Activated CD8-positive, alpha-beta memory T cell treated with anti-CD3 and anti-CD28 coated beads, Interleukin-2, amount 50 U/mL, for 48 hours (primary cell): ENCODE data around the gene GPR32.
A peak's percentile ranks its signal among the peaks of the same experiment; 100 is the strongest.

Experiments
- DNase-seq: peaks from one replicate; pipeline ENCODE4 v3.0.0-alpha.2; 2020

Gene GPR32

DNA sequence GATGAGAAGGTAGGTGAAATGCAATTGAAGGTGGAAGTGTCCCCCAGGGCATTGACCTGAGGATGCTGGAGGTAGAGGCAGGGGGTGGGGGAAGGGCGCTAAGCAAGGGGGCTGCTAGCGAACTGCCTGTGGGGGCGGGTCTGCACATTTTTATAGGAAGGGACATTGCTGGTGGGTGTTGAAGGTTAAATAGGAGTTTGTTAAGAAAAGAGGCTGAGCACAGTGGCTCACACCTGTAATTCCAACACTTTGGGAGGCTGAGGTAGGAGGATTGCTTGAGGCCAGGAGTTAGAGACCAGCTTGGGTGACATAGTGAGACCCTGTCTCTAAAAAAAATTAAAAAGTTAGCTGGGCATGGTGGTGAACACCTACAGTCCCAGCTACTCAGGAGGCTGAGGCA lies 14.4 kb downstream of the GPR32 start:
- no peak for DNase-seq

DNA sequence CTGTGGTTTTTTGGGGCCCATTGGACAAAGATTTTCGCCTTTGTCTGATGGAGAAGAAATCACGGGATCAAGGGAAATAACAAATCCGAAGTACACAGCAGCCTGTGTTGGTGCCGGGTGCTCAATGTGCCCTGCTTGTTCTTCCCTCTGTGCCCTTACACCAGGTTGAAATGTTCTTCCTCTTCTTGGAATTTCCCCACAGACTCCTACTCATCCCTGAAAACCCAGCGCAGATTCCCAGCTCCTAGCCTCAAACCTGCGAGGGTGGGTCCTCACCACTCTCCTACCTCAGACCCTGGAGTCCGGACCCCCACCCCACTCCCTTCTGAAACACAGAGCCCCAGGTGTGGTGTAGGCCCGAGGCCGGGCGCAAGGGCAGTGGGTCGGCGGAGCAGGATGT lies 15.1 kb downstream of the GPR32 start:
- no peak for DNase-seq

GRCh38 chr19:50790396-50790795 lies 20.1 kb downstream of the GPR32 start, which contains the start of gene ACP4:
Gene ACP4, plus strand, starts transcription at chr19:50790415. Its CDS starts 0 bp downstream, at chr19:50790415.
- DNase-seq, result no peak

DNA sequence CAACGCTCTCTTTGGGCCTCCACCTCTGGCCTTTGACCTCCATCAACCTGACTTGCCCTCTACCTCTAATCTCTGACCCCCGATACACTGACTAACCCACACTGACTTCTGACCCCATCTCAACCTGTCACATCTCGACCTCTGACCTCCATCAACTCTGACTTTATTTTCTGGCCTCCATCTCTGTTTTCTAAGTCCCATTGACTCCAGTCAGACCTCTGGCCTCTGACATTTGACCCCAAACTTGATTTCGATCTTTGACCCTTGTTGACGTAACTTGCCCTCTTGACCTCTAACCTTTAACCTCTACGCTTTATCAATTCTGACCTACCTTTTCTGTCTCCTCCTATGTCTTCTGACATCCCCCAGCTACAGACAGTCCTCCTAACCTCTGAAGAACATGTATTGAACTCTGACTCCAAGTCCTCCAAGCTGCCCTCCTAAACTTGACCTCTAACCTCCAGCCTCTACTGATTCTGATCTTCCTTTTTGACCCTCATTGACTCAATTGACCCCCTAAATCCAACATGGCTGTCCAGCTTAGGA lies 20.7 kb downstream of the GPR32 start:
- no peak for DNase-seq

DNA sequence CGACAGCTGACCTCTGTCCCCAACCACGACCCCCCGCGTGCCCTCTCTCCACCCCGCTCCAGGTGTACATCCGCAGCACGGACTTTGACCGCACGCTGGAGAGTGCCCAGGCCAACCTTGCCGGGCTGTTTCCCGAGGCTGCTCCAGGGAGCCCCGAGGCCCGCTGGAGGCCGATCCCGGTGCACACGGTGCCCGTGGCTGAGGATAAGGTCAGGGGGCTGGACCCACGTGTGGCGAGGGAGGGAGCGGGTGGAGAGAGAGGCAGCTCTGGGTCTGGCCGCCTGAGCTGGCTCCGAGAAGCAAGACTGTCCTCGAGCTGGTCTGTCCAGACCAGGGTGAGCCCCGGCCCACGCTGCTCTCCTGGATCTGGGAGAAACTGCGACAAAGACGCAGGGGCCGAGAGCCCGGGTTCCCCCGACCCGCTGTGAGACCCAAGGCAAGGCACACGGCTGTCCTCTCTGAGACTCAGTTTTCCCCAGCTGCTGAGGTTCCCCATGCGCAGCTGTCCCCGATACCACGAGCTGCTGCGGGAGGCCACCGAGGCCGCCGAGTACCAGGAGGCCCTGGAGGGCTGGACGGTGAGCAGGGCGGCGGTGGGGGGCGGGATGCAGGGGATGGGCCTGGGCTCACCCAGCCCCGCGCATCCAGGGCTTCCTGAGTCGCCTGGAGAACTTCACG lies 21.5 kb downstream of the GPR32 start:
- DNase-seq, result no peak

DNA sequence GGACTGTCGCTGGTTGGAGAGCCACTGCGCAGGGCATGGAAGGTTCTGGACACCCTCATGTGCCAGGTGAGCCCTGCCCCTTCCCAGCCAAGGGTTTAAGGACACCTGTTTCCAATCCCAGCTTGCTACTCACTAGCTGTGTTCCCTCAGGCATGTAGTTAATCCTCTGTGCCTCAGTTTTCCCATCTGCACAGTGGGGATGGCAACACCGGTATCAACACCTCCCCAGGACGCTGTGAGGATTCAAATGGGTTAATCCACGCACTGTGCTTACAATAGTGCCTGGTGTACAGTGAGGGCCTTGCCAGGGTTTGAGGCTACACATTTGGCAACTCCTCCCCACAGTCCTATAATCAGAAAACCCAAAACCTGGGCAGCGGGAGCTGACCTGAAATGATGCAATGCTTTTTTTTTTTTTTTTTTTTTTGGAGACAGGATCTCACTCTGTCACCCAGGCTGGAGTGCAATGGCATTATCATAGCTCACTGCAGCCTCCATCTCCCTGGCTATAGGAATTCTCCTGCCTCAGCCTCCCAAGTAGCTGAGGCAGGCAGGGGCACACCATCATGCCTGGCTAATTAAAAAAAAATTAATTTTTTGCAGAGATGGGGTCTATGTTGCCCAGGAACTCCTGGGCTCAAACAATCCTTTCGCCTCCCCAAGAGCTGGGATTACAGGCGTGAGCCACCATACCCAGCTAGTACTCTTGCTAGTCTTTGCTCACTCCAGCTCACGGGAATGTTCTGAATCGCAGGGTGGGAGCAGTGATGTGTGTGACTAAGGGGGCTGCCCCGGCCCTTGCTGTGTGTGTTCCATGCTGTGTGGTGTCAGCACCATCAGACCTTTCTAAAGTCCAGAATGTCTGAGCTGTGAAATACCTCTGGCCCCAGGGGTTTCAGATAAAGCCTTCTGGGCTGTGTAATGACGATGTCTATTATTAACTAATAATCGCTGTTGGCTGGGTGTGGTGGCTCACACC lies 22.3 kb downstream of the GPR32 start:
- no peak for DNase-seq

DNA sequence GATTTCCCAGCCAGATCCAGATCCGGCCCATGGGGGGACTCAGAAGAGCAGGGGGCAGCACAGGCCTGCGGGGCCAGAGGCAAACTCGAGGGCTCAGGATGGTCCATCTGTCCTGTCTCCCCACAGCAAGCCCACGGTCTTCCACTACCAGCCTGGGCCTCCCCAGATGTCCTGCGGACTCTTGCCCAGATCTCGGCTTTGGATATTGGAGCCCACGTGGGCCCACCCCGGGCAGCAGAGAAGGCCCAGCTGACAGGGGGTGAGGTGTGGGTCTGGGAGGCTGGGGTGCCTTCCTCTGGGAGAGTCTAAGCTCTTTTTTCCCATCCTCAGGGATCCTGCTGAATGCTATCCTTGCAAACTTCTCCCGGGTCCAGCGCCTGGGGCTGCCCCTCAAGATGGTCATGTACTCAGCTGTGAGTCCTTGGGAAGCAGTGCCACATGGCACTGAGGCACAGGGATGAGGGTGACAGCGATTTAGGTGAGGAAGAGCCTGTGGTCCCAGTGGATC lies 23.3 kb downstream of the GPR32 start:
- DNase-seq, result peak; percentile 73

DNA sequence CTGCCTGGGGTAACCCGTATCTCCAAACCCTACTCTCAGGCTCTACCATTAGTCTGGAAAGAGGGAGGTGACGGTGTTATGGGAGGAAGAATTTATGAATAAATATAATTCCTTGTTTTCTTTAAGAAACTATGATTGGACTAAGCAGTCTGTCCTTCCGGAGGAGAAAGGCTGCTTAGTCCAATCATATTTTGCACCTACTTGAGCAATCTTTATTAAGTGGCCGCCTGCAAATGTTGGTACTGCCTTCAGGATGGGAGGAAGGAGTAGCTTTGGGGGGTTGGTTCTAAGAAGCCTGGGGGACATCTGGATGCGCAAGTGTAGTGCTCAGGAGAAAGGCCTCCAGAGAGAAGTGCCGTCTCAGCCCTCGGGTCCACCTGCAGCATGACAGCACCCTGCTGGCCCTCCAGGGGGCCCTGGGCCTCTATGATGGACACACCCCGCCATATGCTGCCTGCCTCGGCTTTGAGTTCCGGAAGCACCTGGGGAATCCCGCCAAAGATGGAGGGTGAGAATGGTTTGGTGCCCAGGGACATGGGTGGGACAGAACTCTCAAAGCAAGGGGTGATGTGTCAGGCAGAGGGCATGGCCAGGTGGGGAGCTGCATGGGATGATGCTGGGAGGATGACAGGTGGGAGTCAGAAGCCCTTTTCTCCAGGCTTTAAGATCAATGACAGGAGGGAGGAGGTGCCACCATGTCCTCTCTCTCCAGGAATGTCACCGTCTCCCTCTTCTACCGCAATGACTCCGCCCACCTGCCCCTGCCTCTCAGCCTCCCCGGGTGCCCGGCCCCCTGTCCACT lies 24.0 kb downstream of the GPR32 start:
- peak; percentile 84 for DNase-seq

- DNase-seq, result peak; percentile 85
These were observed 24.8 kb downstream of the GPR32 start for GRCh38 chr19:50794876-50795663.

DNA sequence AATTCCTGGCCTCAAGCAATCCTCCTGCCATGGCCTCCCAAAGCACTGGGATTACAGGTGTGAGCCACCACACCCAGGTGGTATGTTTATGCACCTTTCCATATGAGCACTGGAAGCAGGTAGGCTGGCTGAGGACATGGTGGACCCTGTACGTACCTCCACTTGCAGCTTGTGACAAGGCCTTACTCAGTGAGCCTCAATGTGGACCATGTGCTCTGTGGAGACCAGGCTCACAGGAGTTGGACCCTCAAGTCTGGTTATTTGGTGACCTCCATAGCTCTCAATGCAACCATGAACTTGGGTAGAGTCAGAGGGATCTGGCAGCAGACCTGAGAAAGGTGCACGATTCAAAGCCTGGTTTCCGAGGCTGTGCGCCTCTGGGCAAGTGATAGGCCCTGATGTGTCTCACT lies 25.4 kb downstream of the GPR32 start:
- peak; percentile 69 for DNase-seq

GRCh38 chr19:50796128-50796633 lies 25.9 kb downstream of the GPR32 start:
- DNase-seq, result peak; percentile 74

DNA sequence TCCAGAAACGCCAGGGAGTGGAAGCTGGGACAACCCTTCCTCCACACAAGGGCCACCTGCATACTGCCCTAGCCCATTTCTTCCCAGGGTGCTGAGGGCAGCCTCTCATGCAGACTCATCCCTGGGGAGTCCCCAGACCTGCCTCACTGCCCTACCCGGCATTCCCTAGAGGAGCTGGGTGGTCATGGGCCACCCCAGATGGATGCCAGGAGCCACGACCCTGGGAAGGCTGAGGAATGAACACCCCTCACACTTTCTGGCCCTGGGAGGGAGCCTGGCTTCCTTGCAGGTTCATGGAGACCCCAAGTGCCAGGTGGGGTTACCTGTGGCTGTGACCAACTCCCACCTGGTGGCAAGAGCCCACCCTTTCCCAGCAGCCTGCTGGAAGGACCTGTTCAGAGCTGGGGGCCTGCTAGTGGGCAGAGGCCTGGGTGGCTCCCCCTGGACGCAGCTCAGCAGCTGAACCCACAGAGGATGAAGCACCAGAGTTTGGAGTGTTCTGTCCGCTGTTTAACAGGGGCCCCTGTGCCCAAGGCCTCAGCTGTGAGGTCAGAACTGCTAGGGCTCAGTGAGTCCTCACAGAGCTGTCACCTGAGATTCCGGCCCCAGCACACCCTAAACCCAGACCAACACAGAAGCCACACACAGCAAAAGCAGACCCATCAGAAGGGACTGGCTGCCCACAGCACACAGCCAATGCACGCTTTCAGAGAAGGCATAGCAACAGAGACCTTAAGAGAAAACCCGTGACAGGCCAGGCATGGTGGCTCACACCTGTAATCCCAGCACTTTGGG lies 26.6 kb downstream of the GPR32 start:
- DNase-seq, result peak; percentile 68

GRCh38 chr19:50797429-50797780 lies 27.1 kb downstream of the GPR32 start:
- DNase-seq, result no peak

GRCh38 chr19:50797781-50798658 lies 27.8 kb downstream of the GPR32 start:
- peak; percentile 61 for DNase-seq

DNA sequence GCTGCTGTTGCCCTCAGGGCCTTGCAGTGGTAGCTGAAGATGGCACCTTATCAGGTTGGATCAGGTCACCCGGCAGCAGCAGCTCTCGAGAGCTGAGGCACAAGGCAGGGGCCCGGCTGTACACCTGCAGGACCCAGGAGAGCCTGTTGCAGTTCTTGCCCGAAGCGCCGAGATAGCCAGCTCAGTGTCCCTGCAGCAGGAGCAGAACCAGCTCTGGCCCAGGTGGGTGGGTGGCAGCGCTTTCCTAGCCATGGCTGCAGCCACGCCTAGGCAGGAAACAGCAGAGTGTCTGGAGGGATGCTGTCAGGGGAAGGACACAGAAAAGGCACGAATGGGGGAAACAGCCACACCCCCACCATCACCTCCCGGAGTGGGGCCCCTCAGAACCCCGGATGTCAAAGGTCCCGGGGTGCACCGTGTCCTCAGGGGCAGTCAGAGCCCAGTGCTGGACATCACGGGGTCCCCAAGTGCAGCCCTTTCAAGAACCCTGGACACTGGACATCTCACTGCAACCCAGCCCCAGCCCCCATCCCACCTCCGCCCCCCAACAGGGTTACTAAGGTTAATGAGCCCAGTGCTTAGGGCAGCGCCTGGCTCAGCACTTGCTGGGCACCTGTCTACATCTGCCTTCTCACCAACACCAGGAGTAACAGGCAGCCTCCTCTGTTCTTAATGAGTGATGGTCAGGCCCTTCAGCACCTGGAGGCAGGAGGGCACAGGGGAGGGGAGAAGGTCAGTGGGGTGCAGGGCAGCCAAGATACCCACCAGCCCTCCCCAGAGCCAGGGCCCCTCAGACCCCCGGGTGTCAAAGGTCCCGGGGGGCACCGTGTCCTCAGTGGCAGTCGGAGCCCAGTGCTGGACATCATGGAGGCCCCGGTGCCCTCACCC lies 28.6 kb downstream of the GPR32 start:
- DNase-seq, result peak; percentile 59

- peak; percentile 64 for DNase-seq
These were observed 29.2 kb downstream of the GPR32 start for GRCh38 chr19:50799547-50799851.

GRCh38 chr19:50801107-50801506 lies 30.8 kb downstream of the GPR32 start:
- peak; percentile 61 for DNase-seq

GRCh38 chr19:50803633-50804419 lies 33.6 kb downstream of the GPR32 start:
- DNase-seq, result peak; percentile 63
